ENCODE results near the gene ALK.

The ALK gene

GRCh38 chr2:29463181-29463900 lies 458.0 kb downstream of the ALK start:
- TF ChIP-seq GATA3 (IDR thresholded peaks at IDR 0.05; ENCODE audit: low read depth, low read length), result no peak
- TF ChIP-seq GATA2 (IDR thresholded peaks at IDR 0.05; ENCODE audit: low read depth, low read length), result no peak

GRCh38 chr2:29462293-29462692 lies 459.1 kb downstream of the ALK start:
- TF ChIP-seq GATA3 (IDR thresholded peaks at IDR 0.05; ENCODE audit: low read depth, low read length) (no peak), GATA2 (IDR thresholded peaks at IDR 0.05; ENCODE audit: low read depth, low read length) (no peak)

GRCh38 chr2:29460190-29460589 lies 461.2 kb downstream of the ALK start:
- TF ChIP-seq GATA3 (IDR thresholded peaks at IDR 0.05; ENCODE audit: low read depth, low read length) (no peak), GATA2 (IDR thresholded peaks at IDR 0.05; ENCODE audit: low read depth, low read length) (no peak)

GRCh38 chr2:29459445-29460179 lies 461.8 kb downstream of the ALK start:
- no peak for TF ChIP-seq GATA3 (IDR thresholded peaks at IDR 0.05; ENCODE audit: low read depth, low read length)
- no peak for TF ChIP-seq GATA2 (IDR thresholded peaks at IDR 0.05; ENCODE audit: low read depth, low read length)

GRCh38 chr2:29456429-29456828 lies 465.0 kb downstream of the ALK start:
- TF ChIP-seq GATA3 (IDR thresholded peaks at IDR 0.05; ENCODE audit: low read depth, low read length) (no peak), GATA2 (IDR thresholded peaks at IDR 0.05; ENCODE audit: low read depth, low read length) (no peak)

GRCh38 chr2:29455200-29455860 lies 466.1 kb downstream of the ALK start:
- TF ChIP-seq GATA3 (IDR thresholded peaks at IDR 0.05; ENCODE audit: low read depth, low read length) (no peak), GATA2 (IDR thresholded peaks at IDR 0.05; ENCODE audit: low read depth, low read length) (no peak)

- TF ChIP-seq GATA2 (IDR thresholded peaks at IDR 0.05; ENCODE audit: low read depth, low read length), result no peak
- TF ChIP-seq GATA3 (IDR thresholded peaks at IDR 0.05; ENCODE audit: low read depth, low read length), result no peak
Observed at GRCh38 chr2:29452036-29452435, 469.4 kb downstream of the ALK start.

- TF ChIP-seq GATA3 (IDR thresholded peaks at IDR 0.05; ENCODE audit: low read depth, low read length), result no peak
- TF ChIP-seq GATA2 (IDR thresholded peaks at IDR 0.05; ENCODE audit: low read depth, low read length), result no peak
Observed at GRCh38 chr2:29450596-29451222, 470.7 kb downstream of the ALK start.

GRCh38 chr2:29449499-29449898 lies 471.9 kb downstream of the ALK start:
- TF ChIP-seq GATA3 (IDR thresholded peaks at IDR 0.05; ENCODE audit: low read depth, low read length), result no peak
- no peak for TF ChIP-seq GATA2 (IDR thresholded peaks at IDR 0.05; ENCODE audit: low read depth, low read length)

- TF ChIP-seq GATA2 (IDR thresholded peaks at IDR 0.05; ENCODE audit: low read depth, low read length) (no peak), GATA3 (IDR thresholded peaks at IDR 0.05; ENCODE audit: low read depth, low read length) (no peak)
Observed at GRCh38 chr2:29448096-29448688, 473.2 kb downstream of the ALK start.

- no peak for TF ChIP-seq GATA3 (IDR thresholded peaks at IDR 0.05; ENCODE audit: low read depth, low read length)
Observed at GRCh38 chr2:29447513-29447912, 473.9 kb downstream of the ALK start.

GRCh38 chr2:29446847-29447246 lies 474.5 kb downstream of the ALK start:
- TF ChIP-seq GATA2 (IDR thresholded peaks at IDR 0.05; ENCODE audit: low read depth, low read length) (no peak), GATA3 (IDR thresholded peaks at IDR 0.05; ENCODE audit: low read depth, low read length) (no peak)

- TF ChIP-seq GATA2 (IDR thresholded peaks at IDR 0.05; ENCODE audit: low read depth, low read length) (no peak), GATA3 (IDR thresholded peaks at IDR 0.05; ENCODE audit: low read depth, low read length) (no peak)
Observed at GRCh38 chr2:29444150-29444549, 477.2 kb downstream of the ALK start.

- TF ChIP-seq GATA2 (IDR thresholded peaks at IDR 0.05; ENCODE audit: low read depth, low read length) (no peak), GATA3 (IDR thresholded peaks at IDR 0.05; ENCODE audit: low read depth, low read length) (no peak)
Observed at GRCh38 chr2:29443627-29444026, 477.8 kb downstream of the ALK start.
